GM23338 (cell line): ENCODE results near the gene FOCAD. TPM values are rescaled to one million over a fixed set of nuclear protein-coding genes. Genes with fewer than 3 reads are reported as not detected.

Experiments used
- ATAC-seq: fragments of 200-7000 bp; cut with Tn5 transposase; 3 replicates; pipeline ENCODE4 v1.9.1; 2020
- DNase-seq: peaks from one replicate; pipeline ENCODE4 v3.0.0-alpha.2; 2015; ENCODE audit warnings: low spot score
- H2AFZ ChIP-seq: fragments of 200-600 bp; sonication (generic); 2 replicates; pipeline ENCODE4 v1.8.0; 2016; ENCODE audit warnings: antibody characterized with exemption, mild to moderate bottlenecking, moderate library complexity
- H3F3A ChIP-seq: fragments of 200-600 bp; sonication (generic); replicated peaks from 2 replicates; pipeline ENCODE4 v1.8.0; 2017; ENCODE audit warnings: antibody characterized with exemption, mixed run types, low read depth
- H3K27ac ChIP-seq: fragments of 200-600 bp; sonication (generic); 2 replicates; pipeline ENCODE4 v1.6.1; 2016; ENCODE audit warnings: low read depth
- H3K27me3 ChIP-seq: fragments of 200-600 bp; sonication (generic); 2 replicates; pipeline ENCODE4 v1.8.0; 2016; ENCODE audit warnings: mild to moderate bottlenecking, mixed run types, moderate library complexity; ENCODE audit not compliant: insufficient read depth
- H3K36me3 ChIP-seq: fragments of 200-600 bp; sonication (generic); 2 replicates; pipeline ENCODE4 v1.8.0; 2016; ENCODE audit warnings: mild to moderate bottlenecking; ENCODE audit not compliant: insufficient read depth
- H3K4me1 ChIP-seq: fragments of 200-600 bp; sonication (generic); 2 replicates; pipeline ENCODE4 v1.8.0; 2016; ENCODE audit warnings: mild to moderate bottlenecking, moderate library complexity; ENCODE audit not compliant: insufficient read depth
- H3K4me2 ChIP-seq: fragments of 200-600 bp; sonication (generic); 2 replicates; pipeline ENCODE4 v1.7.1; 2017; ENCODE audit warnings: mixed run types
- H3K4me3 ChIP-seq: fragments of 200-600 bp; sonication (generic); 2 replicates; pipeline ENCODE4 v1.6.1; 2016; ENCODE audit warnings: mixed run types
- H3K79me2 ChIP-seq: fragments of 200-600 bp; sonication (generic); replicated peaks from 2 replicates; pipeline ENCODE4 v1.8.0; 2017; ENCODE audit warnings: mild to moderate bottlenecking; ENCODE audit not compliant: insufficient read depth
- H3K9me2 ChIP-seq: fragments of 200-600 bp; sonication (generic); 2 replicates; pipeline ENCODE4 v1.8.0; 2017; ENCODE audit not compliant: insufficient read depth
- H4K20me1 ChIP-seq: fragments of 200-600 bp; sonication (generic); replicated peaks from 2 replicates; pipeline ENCODE4 v1.8.0; 2017; ENCODE audit warnings: mild to moderate bottlenecking; ENCODE audit not compliant: insufficient read depth
- H3K27ac Mint-ChIP-seq: 2 replicates; pipeline ENCODE4 v1.8.0; 2020; ENCODE audit warnings: inconsistent platforms, mild to moderate bottlenecking, moderate library complexity, mixed read lengths
- H3K27me3 Mint-ChIP-seq: 3 replicates; pipeline ENCODE4 v1.8.0; 2022; ENCODE audit warnings: low read depth, mild to moderate bottlenecking, moderate library complexity, mixed read lengths, inconsistent platforms; ENCODE audit not compliant: insufficient read depth, poor library complexity
- H3K36me3 Mint-ChIP-seq: 3 replicates; pipeline ENCODE4 v1.8.0; 2021; ENCODE audit warnings: low read depth, mild to moderate bottlenecking, inconsistent platforms, moderate library complexity, mixed read lengths
- H3K4me1 Mint-ChIP-seq: 3 replicates; pipeline ENCODE4 v1.8.0; 2020; ENCODE audit warnings: mild to moderate bottlenecking, inconsistent platforms, mixed read lengths
- H3K4me3 Mint-ChIP-seq: 3 replicates; pipeline ENCODE4 v1.8.0; 2021; ENCODE audit warnings: moderate library complexity, mild to moderate bottlenecking, inconsistent platforms, mixed read lengths
- H3K9me3 Mint-ChIP-seq: 3 replicates; pipeline ENCODE4 v1.8.0; 2020; ENCODE audit warnings: moderate library complexity, mild to moderate bottlenecking, inconsistent platforms, mixed read lengths
- CREB1 ChIP-seq: fragments of 250-450 bp; sonication (Bioruptor Pico); IDR thresholded peaks from 2 replicates; pipeline ENCODE4 v1.5.0; 2020; ENCODE audit warnings: low read depth, mild to moderate bottlenecking, moderate library complexity
- NANOG ChIP-seq: IDR thresholded peaks from 2 replicates; pipeline ENCODE4 v1.6.1; 2016; ENCODE audit warnings: antibody characterized with exemption, borderline replicate concordance
- POLR2AphosphoS5 ChIP-seq: IDR thresholded peaks from 2 replicates; pipeline ENCODE4 v1.6.1; 2016; ENCODE audit warnings: antibody characterized with exemption, low read depth
- ZNF462 ChIP-seq: fragments of 250-450 bp; sonication (Bioruptor Pico); IDR thresholded peaks from 2 replicates; pipeline ENCODE4 v1.5.0; 2020; ENCODE audit warnings: mild to moderate bottlenecking, moderate library complexity
- polyA plus RNA-seq: library from polyadenylated mRNA; unstranded; fragments of >200 nt; fragmentation: Nextera tagmentation; extraction: Ambion mirVana; gene quantifications from 2 replicates; pipeline ENCODE4 v1.2.1, GENCODE V29; 2016
- total RNA-seq: library from RNA; depleted of rRNA; stranded (reverse); fragments of >200 nt; shearing (Covaris generic); gene quantifications from 2 replicates; pipeline ENCODE4 v1.2.3, GENCODE V29; 2014
- TF ChIP-seq, protein P1 (sequence below): IDR thresholded peaks from one replicate; pipeline ENCODE4 v1.6.1; 2018; ENCODE audit warnings: antibody characterized with exemption; ENCODE audit not compliant: unreplicated experiment
- TF ChIP-seq, protein P2 (sequence below): IDR thresholded peaks from 2 replicates; pipeline ENCODE4 v1.6.1; 2016; ENCODE audit warnings: antibody characterized with exemption

FOCAD gene
- total and polyA plus RNA-seq, 2 experiments from 2014 or later: 13.7 to 66.5 TPM

GRCh38 chr9:20670395-20670794, 13.7 kb upstream of the FOCAD start:
- H3K4me1 Mint-ChIP-seq: peaks cover 24% of the 10 kb centered on the region
- Histone ChIP-seq H3K79me2 (peaks cover 56% of the 10 kb centered on the region), H3K4me2 (no peak overlapping the region), H4K20me1 (peaks cover 3% of the 10 kb centered on the region; the same call in 1 of the 2 replicates), H3K36me3 (no peaks in the 10 kb centered on the region), H3K27me3 (no peaks in the 10 kb centered on the region), H3K9me2 (no peaks in the 10 kb centered on the region), H3F3A (no peaks in the 10 kb centered on the region), H3K4me3 (no peak overlapping the region), H3K4me1 (peaks cover 9% of the 10 kb centered on the region), H2AFZ (no peak overlapping the region), H3K27ac (no peak overlapping the region)
- no peaks in the 10 kb centered on the region for H3K9me3 Mint-ChIP-seq
- no peak for TF ChIP-seq POLR2AphosphoS5
- TF ChIP-seq, protein P1, sequence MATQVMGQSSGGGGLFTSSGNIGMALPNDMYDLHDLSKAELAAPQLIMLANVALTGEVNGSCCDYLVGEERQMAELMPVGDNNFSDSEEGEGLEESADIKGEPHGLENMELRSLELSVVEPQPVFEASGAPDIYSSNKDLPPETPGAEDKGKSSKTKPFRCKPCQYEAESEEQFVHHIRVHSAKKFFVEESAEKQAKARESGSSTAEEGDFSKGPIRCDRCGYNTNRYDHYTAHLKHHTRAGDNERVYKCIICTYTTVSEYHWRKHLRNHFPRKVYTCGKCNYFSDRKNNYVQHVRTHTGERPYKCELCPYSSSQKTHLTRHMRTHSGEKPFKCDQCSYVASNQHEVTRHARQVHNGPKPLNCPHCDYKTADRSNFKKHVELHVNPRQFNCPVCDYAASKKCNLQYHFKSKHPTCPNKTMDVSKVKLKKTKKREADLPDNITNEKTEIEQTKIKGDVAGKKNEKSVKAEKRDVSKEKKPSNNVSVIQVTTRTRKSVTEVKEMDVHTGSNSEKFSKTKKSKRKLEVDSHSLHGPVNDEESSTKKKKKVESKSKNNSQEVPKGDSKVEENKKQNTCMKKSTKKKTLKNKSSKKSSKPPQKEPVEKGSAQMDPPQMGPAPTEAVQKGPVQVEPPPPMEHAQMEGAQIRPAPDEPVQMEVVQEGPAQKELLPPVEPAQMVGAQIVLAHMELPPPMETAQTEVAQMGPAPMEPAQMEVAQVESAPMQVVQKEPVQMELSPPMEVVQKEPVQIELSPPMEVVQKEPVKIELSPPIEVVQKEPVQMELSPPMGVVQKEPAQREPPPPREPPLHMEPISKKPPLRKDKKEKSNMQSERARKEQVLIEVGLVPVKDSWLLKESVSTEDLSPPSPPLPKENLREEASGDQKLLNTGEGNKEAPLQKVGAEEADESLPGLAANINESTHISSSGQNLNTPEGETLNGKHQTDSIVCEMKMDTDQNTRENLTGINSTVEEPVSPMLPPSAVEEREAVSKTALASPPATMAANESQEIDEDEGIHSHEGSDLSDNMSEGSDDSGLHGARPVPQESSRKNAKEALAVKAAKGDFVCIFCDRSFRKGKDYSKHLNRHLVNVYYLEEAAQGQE: no peak
- TF ChIP-seq NANOG: no peak
- TF ChIP-seq, protein P2, sequence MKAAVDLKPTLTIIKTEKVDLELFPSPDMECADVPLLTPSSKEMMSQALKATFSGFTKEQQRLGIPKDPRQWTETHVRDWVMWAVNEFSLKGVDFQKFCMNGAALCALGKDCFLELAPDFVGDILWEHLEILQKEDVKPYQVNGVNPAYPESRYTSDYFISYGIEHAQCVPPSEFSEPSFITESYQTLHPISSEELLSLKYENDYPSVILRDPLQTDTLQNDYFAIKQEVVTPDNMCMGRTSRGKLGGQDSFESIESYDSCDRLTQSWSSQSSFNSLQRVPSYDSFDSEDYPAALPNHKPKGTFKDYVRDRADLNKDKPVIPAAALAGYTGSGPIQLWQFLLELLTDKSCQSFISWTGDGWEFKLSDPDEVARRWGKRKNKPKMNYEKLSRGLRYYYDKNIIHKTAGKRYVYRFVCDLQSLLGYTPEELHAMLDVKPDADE: no peak
- no peak for TF ChIP-seq CREB1
- no peak for TF ChIP-seq ZNF462
- ATAC-seq: no peak; the same call in 2 of the 3 replicates
- DNase-seq: no peak
- no peaks in the 10 kb centered on the region for H3K36me3 Mint-ChIP-seq
- H3K27me3 Mint-ChIP-seq: peaks cover 2% of the 10 kb centered on the region
- H3K27ac Mint-ChIP-seq: 0 out of 2 replicates have a peak overlapping the region, but pooled peaks have one; percentile 57
- H3K4me3 Mint-ChIP-seq: no peak overlapping the region
